ENCODE data around the gene SEC14L6. TPM values are rescaled to one million over a fixed set of nuclear protein-coding genes. Genes with fewer than 3 reads are reported as not detected.
A peak's percentile ranks its signal among the peaks of the same experiment; 100 is the strongest.

The SEC14L6 gene
- total and polyA plus RNA-seq, 3 experiments from 2014 or later: 0.18 TPM; not detected in 2

- Mint-ChIP-seq H3K36me3 (no peaks in the 10 kb centered on the region), H3K27me3 (peaks cover 5 to 15% of the 10 kb centered on the region in 2 donors), H3K4me3 (no peak overlapping the region), H3K9me3 (no peaks in the 10 kb centered on the region), H3K4me1 (peaks cover 0 to 3% (median 0%) of the 10 kb centered on the region in 3 donors), H3K27ac (peak overlapping the region in 1 of 8 donors; percentile 77)
- no peak overlapping the region for H3K4me3 ChIP-seq (ENCODE audit: low read length)
- H3K4me1 ChIP-seq (ENCODE audit: insufficient read depth, low read length): no peaks in the 10 kb centered on the region
- H3K9me3 ChIP-seq (ENCODE audit: low read length): no peaks in the 10 kb centered on the region
- CTCF ChIA-PET: interaction anchor here (1.0 to 6.4 kb wide), 2 partner anchors 93 to 195 kb away, joined by 3 to 68 read pairs; partner anchors contain the start of gene RNF215
- POLR2A ChIA-PET: no interaction called here
- DNase-seq: no peak
- no peaks in the 10 kb centered on the region for H3K27me3 ChIP-seq (ENCODE audit: insufficient read depth, low read length, poor library complexity, severe bottlenecking)
- no peaks in the 10 kb centered on the region for H3K36me3 ChIP-seq (ENCODE audit: insufficient read depth, low read length)
- H3K27ac ChIP-seq (ENCODE audit: low read depth, low read length): no peak overlapping the region
Measured at GRCh38 chr22:30483169-30483568, 63.4 kb downstream of the SEC14L6 start.

DNA sequence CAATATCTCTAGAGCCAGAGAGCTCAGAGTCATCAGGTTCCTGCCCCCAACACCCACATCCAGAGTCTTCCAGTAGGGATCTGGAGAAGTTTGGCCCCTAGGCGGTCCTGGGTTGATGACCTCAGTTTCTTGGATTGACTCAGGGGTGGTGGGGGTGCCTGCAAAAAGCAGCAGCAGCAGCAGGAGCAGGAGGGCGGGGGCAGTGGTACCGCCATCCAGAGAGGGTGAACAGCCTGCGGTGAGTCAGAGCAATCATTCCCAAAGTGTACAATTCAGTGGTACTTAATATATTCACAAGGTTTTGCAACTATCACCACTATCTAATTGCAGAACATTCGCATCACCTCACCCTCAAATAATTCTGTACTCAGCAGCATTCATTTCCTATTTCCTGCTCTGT, 64.8 kb downstream of the SEC14L6 start:
- H3K27ac Mint-ChIP-seq: no peak overlapping the region
- DNase-seq: no peak
- H3K4me3 Mint-ChIP-seq: no peak overlapping the region
- Histone ChIP-seq H3K27me3 (ENCODE audit: insufficient read depth, low read length, poor library complexity, severe bottlenecking) (no peaks in the 10 kb centered on the region), H3K9me3 (ENCODE audit: low read length) (no peaks in the 10 kb centered on the region), H3K27ac (ENCODE audit: low read depth, low read length) (no peak overlapping the region), H3K4me1 (ENCODE audit: insufficient read depth, low read length) (no peaks in the 10 kb centered on the region), H3K4me3 (ENCODE audit: low read length) (no peak overlapping the region), H3K36me3 (ENCODE audit: insufficient read depth, low read length) (no peaks in the 10 kb centered on the region)
- H3K36me3 Mint-ChIP-seq: no peaks in the 10 kb centered on the region
- ChIA-PET CTCF (no interaction called here), POLR2A (interaction anchor here (0.5 kb wide), 1 partner anchor 21 kb away, joined by 3 read pairs; no protein-coding TSS in a partner anchor)
- H3K9me3 Mint-ChIP-seq: no peaks in the 10 kb centered on the region
- H3K27me3 Mint-ChIP-seq: peaks cover 3 to 22% of the 10 kb centered on the region in 2 donors
- H3K4me1 Mint-ChIP-seq: peaks cover 0 to 3% (median 0%) of the 10 kb centered on the region in 3 donors

DNA sequence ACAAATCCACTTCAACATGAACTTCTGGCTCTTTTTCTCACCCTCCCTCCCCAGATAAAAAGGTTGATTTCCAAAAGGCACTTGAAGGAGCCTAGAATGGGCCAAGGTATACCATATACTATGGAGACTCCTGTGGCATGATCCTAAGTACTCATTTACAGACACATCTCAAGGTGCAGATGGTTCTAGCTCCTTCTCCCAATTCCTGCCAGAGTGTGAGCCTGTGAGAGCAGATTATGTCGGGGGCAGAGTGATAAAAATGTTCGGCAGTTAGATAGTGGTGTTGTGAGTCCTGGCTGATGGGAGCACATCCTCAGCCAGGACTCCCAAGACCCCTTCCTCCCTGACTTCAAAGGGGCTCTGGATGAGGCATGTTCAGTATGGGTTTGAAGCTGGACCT, 66.6 kb downstream of the SEC14L6 start:
- DNase-seq: no peak
- Mint-ChIP-seq H3K4me3 (no peak overlapping the region), H3K9me3 (no peaks in the 10 kb centered on the region), H3K36me3 (no peaks in the 10 kb centered on the region), H3K4me1 (peaks cover 2 to 3% (median 2%) of the 10 kb centered on the region in 3 donors), H3K27me3 (peaks cover 5 to 29% of the 10 kb centered on the region in 2 donors), H3K27ac (peak overlapping the region in 1 of 8 donors; percentile 18)
- no peak overlapping the region for H3K27ac ChIP-seq (ENCODE audit: low read depth, low read length)
- no peaks in the 10 kb centered on the region for H3K27me3 ChIP-seq (ENCODE audit: insufficient read depth, low read length, poor library complexity, severe bottlenecking)
- no peaks in the 10 kb centered on the region for H3K9me3 ChIP-seq (ENCODE audit: low read length)
- no peaks in the 10 kb centered on the region for H3K4me1 ChIP-seq (ENCODE audit: insufficient read depth, low read length)
- CTCF ChIA-PET: interaction anchor here (1.8 kb wide), 1 partner anchor 89 kb away, joined by 5 read pairs; no protein-coding TSS in a partner anchor
- H3K4me3 ChIP-seq (ENCODE audit: low read length): no peak overlapping the region
- H3K36me3 ChIP-seq (ENCODE audit: insufficient read depth, low read length): no peaks in the 10 kb centered on the region
- POLR2A ChIA-PET: no interaction called here

- ChIA-PET POLR2A (interaction anchor here (0.6 kb wide), 1 partner anchor 289 kb away, joined by 5 read pairs; no protein-coding TSS in a partner anchor), CTCF (interaction anchor here (1.0 to 1.1 kb wide), 2 partner anchors 10 to 85 kb away, joined by 3 to 5 read pairs; no protein-coding TSS in a partner anchor)
- Mint-ChIP-seq H3K4me3 (no peak overlapping the region), H3K36me3 (no peaks in the 10 kb centered on the region), H3K9me3 (no peaks in the 10 kb centered on the region), H3K4me1 (peaks cover 9 to 11% (median 11%) of the 10 kb centered on the region in 3 donors), H3K27me3 (peaks cover 15 to 44% of the 10 kb centered on the region in 2 donors), H3K27ac (peak overlapping the region in 5 of 8 donors; percentile 14 to 73 (median 50))
- Histone ChIP-seq H3K27me3 (ENCODE audit: insufficient read depth, low read length, poor library complexity, severe bottlenecking) (no peaks in the 10 kb centered on the region), H3K9me3 (ENCODE audit: low read length) (no peaks in the 10 kb centered on the region), H3K4me1 (ENCODE audit: insufficient read depth, low read length) (no peaks in the 10 kb centered on the region), H3K27ac (ENCODE audit: low read depth, low read length) (no peak overlapping the region), H3K4me3 (ENCODE audit: low read length) (no peak overlapping the region), H3K36me3 (ENCODE audit: insufficient read depth, low read length) (no peaks in the 10 kb centered on the region)
- DNase-seq: peak in 3 of 5 donors; percentile 37 to 57 (median 47)
Measured at GRCh38 chr22:30474683-30475424, 71.7 kb downstream of the SEC14L6 start.

DNA sequence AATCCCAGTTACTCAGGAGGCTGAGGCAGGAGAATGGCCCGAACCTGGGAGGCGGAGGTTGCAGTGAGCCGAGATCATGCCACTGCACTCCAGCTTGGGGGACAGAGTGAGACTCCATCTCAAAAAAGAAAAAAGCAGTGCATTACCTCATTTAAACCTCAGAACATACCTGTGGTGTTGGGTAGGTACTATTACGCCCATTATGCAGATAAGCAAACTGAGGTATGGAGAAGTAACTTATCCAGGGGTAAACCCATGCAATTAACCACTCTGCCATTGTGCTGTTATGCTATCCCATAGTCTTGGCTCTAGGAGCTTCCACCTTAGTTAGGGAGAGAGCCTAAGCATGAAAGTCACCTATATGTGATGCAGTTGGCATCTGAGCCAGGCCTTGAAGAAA, 72.4 kb downstream of the SEC14L6 start:
- Histone ChIP-seq H3K9me3 (ENCODE audit: low read length) (no peaks in the 10 kb centered on the region), H3K36me3 (ENCODE audit: insufficient read depth, low read length) (no peaks in the 10 kb centered on the region), H3K4me3 (ENCODE audit: low read length) (no peak overlapping the region), H3K4me1 (ENCODE audit: insufficient read depth, low read length) (no peaks in the 10 kb centered on the region), H3K27me3 (ENCODE audit: insufficient read depth, low read length, poor library complexity, severe bottlenecking) (no peaks in the 10 kb centered on the region), H3K27ac (ENCODE audit: low read depth, low read length) (no peak overlapping the region)
- Mint-ChIP-seq H3K9me3 (no peaks in the 10 kb centered on the region), H3K36me3 (no peaks in the 10 kb centered on the region), H3K27me3 (peaks cover 17 to 44% of the 10 kb centered on the region in 2 donors), H3K27ac (peak overlapping the region in 1 of 8 donors; percentile 61), H3K4me1 (peaks cover 9 to 11% (median 11%) of the 10 kb centered on the region in 3 donors), H3K4me3 (no peak overlapping the region)
- CTCF ChIA-PET: no interaction called here
- POLR2A ChIA-PET: no interaction called here
- DNase-seq: no peak

DNA sequence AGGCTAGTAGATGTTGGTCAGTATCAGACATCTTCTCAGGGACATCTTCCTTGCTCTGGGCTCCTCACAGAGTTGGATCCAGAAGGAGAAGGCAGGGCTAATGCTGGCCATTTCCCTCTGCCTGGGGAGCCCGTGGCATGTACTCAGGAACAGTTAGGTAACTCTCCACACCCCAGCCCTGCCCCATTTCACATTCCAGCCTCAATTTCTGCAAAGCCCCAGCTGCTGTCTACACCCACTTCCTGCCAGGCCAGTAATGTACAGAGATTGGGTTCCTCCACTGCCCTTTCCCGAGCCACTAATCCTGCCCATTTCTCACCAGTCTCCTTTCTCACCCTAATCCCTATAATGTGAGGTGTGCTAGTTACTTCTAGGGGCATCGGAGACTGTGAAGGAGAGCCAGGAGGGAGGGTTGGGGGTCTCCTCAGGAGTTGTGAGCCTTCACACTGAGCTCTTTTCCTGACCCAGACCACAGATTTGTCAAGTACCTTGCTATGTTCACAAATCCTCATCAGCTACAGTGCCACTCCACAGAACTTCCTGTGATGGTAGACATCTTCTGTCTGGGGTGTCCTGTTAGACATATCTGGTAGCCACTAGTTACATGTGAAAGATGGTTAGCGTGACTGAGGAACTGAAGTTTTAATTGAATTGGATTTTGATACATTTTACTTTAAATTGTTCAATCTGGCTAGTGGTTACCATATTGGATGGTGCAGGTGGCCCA, 73.4 kb downstream of the SEC14L6 start:
- POLR2A ChIA-PET: no interaction called here
- no peaks in the 10 kb centered on the region for H3K9me3 ChIP-seq (ENCODE audit: low read length)
- Mint-ChIP-seq H3K36me3 (no peaks in the 10 kb centered on the region), H3K9me3 (no peaks in the 10 kb centered on the region), H3K27me3 (peaks cover 21 to 48% of the 10 kb centered on the region in 2 donors), H3K4me3 (no peak overlapping the region), H3K4me1 (peaks cover 9 to 11% (median 11%) of the 10 kb centered on the region in 3 donors), H3K27ac (peak overlapping the region in 5 of 8 donors; percentile 3 to 92 (median 81))
- H3K4me3 ChIP-seq (ENCODE audit: low read length): no peak overlapping the region
- no peaks in the 10 kb centered on the region for H3K27me3 ChIP-seq (ENCODE audit: insufficient read depth, low read length, poor library complexity, severe bottlenecking)
- H3K4me1 ChIP-seq (ENCODE audit: insufficient read depth, low read length): no peaks in the 10 kb centered on the region
- no peaks in the 10 kb centered on the region for H3K36me3 ChIP-seq (ENCODE audit: insufficient read depth, low read length)
- H3K27ac ChIP-seq (ENCODE audit: low read depth, low read length): no peak overlapping the region
- no peak for DNase-seq
- CTCF ChIA-PET: interaction anchor here (1.2 to 1.4 kb wide), 2 partner anchors 11 to 47 kb away, joined by 3 to 4 read pairs; no protein-coding TSS in a partner anchor
